Calu3 (cell line): ENCODE measurements around the gene HSPA6. TPM values are rescaled to one million over a fixed set of nuclear protein-coding genes. Genes with fewer than 3 reads are reported as not detected.

Experiments
- BruUV-seq: library from RNA; stranded (reverse); fragments of 400-500 nt; replicated peaks from 2 replicates; lab custom pipeline; 2021; lab: Mats Ljungman, UMichigan
- CTCF ChIA-PET: fragments of 300-600 bp; sonication (Branson Sonifier 250); formaldehyde crosslinking; loops from one replicate; lab custom pipeline; 2022; ENCODE audit warnings: antibody characterized with exemption; lab: Charles Lee
- DNase-seq: peaks from one replicate; pipeline ENCODE4 v3.0.0; 2022
- H3K27ac Mint-ChIP-seq: one replicate; pipeline ENCODE4 v1.8.0; 2022; ENCODE audit warnings: mixed read lengths; ENCODE audit not compliant: unreplicated experiment
- H3K27me3 Mint-ChIP-seq: one replicate; pipeline ENCODE4 v1.8.0; 2022; ENCODE audit warnings: mixed read lengths; ENCODE audit not compliant: unreplicated experiment
- H3K36me3 Mint-ChIP-seq: one replicate; pipeline ENCODE4 v1.8.0; 2022; ENCODE audit warnings: mild to moderate bottlenecking, moderate library complexity, mixed read lengths; ENCODE audit not compliant: insufficient read depth, unreplicated experiment
- H3K4me1 Mint-ChIP-seq: one replicate; pipeline ENCODE4 v1.8.0; 2022; ENCODE audit warnings: mild to moderate bottlenecking, low read depth, mixed read lengths; ENCODE audit not compliant: unreplicated experiment
- H3K4me3 Mint-ChIP-seq: one replicate; pipeline ENCODE4 v1.8.0; 2022; ENCODE audit warnings: mild to moderate bottlenecking, low read depth, moderate library complexity, mixed read lengths; ENCODE audit not compliant: unreplicated experiment
- H3K9me3 Mint-ChIP-seq: one replicate; pipeline ENCODE4 v1.8.0; 2022; ENCODE audit warnings: low read depth, mixed read lengths; ENCODE audit not compliant: unreplicated experiment
- intact Hi-C: fragments of 100-400 bp; cut with micrococcal nuclease; formaldehyde crosslinking; loops from one replicate; pipeline ENCODE4 v1.10.0; 2022; ENCODE audit not compliant: unreplicated experiment
- total RNA-seq: library from RNA; stranded (reverse); gene quantifications from 2 replicates; pipeline ENCODE4 v1.2.3, GENCODE V29; 2022
- TF ChIP-seq, protein P1 (sequence below): fragments of 200-600 bp; IDR thresholded peaks from one replicate; pipeline ENCODE4 v1.8.0; 2022; ENCODE audit warnings: antibody characterized with exemption; ENCODE audit not compliant: unreplicated experiment

Gene HSPA6
- total RNA-seq, 1 experiment from 2014 or later, result 1.3 TPM

DNA sequence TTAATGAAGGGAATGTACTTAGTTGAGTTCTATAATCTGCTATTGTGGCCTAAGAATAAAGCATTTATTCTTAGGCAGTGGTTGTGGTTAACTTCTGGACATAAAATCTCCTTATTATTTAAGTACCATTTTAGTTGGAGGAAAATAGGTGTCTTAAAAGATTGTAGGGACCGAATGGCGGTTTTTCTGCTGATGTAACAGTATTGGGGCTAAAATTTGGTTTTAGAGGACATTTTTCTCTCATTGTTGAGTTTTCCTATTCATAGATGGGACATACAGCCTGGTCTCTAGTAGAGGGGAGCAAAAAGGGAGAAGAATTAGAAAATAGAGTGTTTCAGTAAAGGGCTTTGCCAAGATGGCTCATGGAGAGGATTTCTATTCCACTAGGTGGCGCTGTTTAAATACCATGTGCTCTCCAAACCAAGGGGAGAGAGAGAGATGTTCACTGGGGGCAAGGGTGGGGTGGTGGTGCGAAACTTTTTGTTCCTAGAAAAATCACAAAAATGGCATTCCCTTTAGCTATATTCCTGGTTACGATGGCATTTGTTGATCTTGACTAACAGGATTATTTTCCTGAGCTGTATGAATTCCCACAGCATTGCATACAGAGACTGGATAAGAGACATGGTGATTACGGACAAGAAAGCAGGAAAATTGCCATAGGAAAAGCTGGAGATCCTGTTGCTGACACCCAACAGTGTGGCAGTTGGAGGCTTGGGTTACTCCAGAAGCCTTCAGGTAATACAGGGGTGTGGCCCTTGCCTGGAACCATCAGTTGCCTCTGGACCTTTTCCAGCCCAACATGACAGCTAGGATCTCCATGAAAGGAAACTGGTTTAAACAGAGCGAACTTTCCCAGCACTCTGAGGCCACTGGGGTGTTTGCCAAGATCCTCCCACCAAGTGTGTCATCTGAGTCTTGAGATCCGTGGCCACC, 37.3 kb upstream of the HSPA6 start:
- Mint-ChIP-seq H3K36me3 (no peaks in the 10 kb centered on the region), H3K27me3 (peaks cover 60% of the 10 kb centered on the region), H3K27ac (no peak overlapping the region), H3K4me3 (no peak overlapping the region), H3K9me3 (no peaks in the 10 kb centered on the region), H3K4me1 (no peaks in the 10 kb centered on the region)
- CTCF ChIA-PET, result interaction anchor here (0.7 to 1.2 kb wide), 3 partner anchors 252 to 256 kb away, joined by 4 to 11 read pairs (median 5); no protein-coding TSS in a partner anchor
- BruUV-seq, result no TSS peak
- TF ChIP-seq, protein P1, sequence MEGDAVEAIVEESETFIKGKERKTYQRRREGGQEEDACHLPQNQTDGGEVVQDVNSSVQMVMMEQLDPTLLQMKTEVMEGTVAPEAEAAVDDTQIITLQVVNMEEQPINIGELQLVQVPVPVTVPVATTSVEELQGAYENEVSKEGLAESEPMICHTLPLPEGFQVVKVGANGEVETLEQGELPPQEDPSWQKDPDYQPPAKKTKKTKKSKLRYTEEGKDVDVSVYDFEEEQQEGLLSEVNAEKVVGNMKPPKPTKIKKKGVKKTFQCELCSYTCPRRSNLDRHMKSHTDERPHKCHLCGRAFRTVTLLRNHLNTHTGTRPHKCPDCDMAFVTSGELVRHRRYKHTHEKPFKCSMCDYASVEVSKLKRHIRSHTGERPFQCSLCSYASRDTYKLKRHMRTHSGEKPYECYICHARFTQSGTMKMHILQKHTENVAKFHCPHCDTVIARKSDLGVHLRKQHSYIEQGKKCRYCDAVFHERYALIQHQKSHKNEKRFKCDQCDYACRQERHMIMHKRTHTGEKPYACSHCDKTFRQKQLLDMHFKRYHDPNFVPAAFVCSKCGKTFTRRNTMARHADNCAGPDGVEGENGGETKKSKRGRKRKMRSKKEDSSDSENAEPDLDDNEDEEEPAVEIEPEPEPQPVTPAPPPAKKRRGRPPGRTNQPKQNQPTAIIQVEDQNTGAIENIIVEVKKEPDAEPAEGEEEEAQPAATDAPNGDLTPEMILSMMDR, result peak; percentile 88
- intact Hi-C loops, result loop anchor here (1.0 kb wide), 1 partner anchor 254 kb away; no protein-coding TSS in a partner anchor
- peak; percentile 58 for DNase-seq

DNA sequence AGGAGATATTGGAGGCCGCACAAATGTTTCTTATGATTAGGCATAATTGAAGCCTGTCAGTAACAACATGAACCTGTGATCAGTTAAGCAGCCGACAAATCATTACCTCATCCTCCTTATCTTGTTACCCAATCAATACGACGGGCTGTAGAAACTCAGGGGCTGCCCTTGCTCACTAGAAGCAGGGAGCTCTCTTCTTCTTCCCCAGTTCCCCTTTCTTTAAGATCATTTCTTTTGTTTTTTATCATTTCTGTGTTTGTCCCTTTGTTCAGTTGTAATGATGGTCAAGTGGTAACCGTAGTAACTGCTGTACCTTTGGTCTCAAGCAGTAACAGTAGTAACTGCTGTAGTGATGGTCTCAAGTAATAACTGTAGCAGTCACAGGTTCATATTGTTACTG, 32.9 kb upstream of the HSPA6 start:
- no peak overlapping the region for H3K4me3 Mint-ChIP-seq
- H3K4me1 Mint-ChIP-seq, result no peaks in the 10 kb centered on the region
- CTCF ChIA-PET, result no interaction called here
- peaks cover 74% of the 10 kb centered on the region for H3K27me3 Mint-ChIP-seq
- TF ChIP-seq, protein P1, result no peak
- intact Hi-C loops, result no loop called here
- no peaks in the 10 kb centered on the region for H3K36me3 Mint-ChIP-seq
- H3K9me3 Mint-ChIP-seq, result no peaks in the 10 kb centered on the region
- no peak overlapping the region for H3K27ac Mint-ChIP-seq
- no TSS peak for BruUV-seq
- no peak for DNase-seq

DNA sequence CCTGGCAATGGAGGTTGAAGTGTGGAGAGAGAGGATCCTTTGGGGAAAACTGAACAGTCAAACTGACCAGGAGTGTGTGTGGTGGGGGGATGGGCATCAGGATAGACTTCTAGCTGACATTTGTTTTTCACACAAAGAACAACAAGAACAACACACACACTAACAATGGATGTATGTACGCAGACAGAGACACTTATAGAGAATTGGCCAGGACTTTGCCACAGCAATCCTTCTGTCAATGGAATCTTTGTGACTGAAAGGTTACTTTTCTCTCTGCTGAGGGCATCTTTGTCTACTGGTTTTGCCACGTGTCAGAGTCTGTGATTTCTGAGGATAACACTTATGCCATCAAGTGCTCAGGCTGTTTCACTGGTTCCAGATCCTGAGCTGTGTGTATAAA, 31.5 kb upstream of the HSPA6 start:
- no peaks in the 10 kb centered on the region for H3K9me3 Mint-ChIP-seq
- H3K4me1 Mint-ChIP-seq, result no peaks in the 10 kb centered on the region
- no peak overlapping the region for H3K4me3 Mint-ChIP-seq
- BruUV-seq, result no TSS peak
- CTCF ChIA-PET, result no interaction called here
- no peak for DNase-seq
- no peak overlapping the region for H3K27ac Mint-ChIP-seq
- intact Hi-C loops, result no loop called here
- TF ChIP-seq, protein P1, result no peak
- peaks cover 80% of the 10 kb centered on the region for H3K27me3 Mint-ChIP-seq
- H3K36me3 Mint-ChIP-seq, result no peaks in the 10 kb centered on the region

DNA sequence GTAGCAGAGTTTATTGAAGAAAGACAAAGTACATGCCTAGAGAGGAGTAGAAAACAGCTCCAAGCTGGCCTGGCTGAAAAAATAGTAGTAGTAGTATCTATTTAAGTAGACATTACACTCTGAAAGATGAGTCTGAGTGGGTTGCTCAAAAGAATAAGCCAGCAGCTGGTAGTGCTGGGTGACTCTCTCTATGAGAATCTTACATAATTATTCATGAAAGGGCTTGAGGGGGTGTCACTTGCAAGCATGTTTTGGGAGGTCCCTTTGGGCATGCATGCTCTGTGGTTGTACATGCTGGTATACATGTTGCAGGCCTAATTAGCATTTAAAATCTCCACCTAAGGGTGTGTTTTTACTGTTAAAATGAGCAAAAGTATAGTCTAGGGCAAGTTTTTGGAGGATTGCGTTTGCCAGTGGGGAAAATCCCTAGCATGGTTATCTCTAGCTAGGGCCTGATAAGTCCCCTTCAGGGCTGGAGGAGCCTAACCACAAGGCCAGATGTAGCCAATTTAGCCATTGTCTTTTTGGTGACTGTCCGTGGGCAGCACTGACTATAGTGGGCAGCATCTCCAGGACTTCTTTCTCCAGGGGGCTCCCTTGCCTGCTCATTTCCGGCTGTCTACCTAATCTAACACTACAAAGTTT, 30.1 kb upstream of the HSPA6 start:
- intact Hi-C loops, result no loop called here
- Mint-ChIP-seq H3K4me1 (no peaks in the 10 kb centered on the region), H3K27ac (no peak overlapping the region), H3K9me3 (no peaks in the 10 kb centered on the region), H3K27me3 (peaks cover 80% of the 10 kb centered on the region), H3K36me3 (no peaks in the 10 kb centered on the region), H3K4me3 (no peak overlapping the region)
- no peak for DNase-seq
- TF ChIP-seq, protein P1, result no peak
- no TSS peak for BruUV-seq
- CTCF ChIA-PET, result no interaction called here
